Ovary (tissue), 3 donors: Measurements from ENCODE around the gene SPAG8.

Experiments
- POLR2A ChIP-seq: fragments of 450-650 bp; IDR thresholded peaks from one replicate; pipeline ENCODE4 v1.6.1; 2017; ENCODE audit warnings: antibody characterized with exemption, mild to moderate bottlenecking, moderate library complexity
- TF ChIP-seq, protein P1 (sequence below), 3 donors: fragments of 450-650 bp in 2 of 3; fragments of 200-600 bp in 1 of 3; IDR thresholded peaks; one replicate each; pipeline versions ENCODE4 v1.5.1 to v1.8.0; 2016 to 2022; ENCODE audit warnings: antibody characterized with exemption in 3 of 3, mild to moderate bottlenecking in 1 of 3
- donor health status: DM: no; HTN: no; CAD: no.

DNA sequence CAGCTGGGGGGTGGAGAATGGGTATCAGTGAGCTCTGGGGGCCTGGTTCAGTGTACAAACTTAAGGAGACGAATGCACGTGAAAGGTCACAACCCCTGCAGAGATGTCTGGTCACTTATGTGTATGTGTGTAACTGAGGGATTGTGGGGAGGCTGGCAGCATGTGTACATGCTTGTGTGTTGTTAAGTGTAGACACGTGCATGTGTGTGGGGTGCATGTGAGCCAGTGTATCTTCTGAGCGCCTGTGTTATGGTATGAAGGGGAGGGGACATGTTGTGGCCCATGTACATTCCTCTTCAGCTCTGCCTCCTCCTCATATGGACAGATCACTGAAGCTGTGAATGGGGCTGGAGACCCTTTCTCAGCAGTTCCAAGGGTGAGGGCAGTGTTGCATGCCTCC is 19.0 kb upstream of the SPAG8 start:
- TF ChIP-seq, protein P1, sequence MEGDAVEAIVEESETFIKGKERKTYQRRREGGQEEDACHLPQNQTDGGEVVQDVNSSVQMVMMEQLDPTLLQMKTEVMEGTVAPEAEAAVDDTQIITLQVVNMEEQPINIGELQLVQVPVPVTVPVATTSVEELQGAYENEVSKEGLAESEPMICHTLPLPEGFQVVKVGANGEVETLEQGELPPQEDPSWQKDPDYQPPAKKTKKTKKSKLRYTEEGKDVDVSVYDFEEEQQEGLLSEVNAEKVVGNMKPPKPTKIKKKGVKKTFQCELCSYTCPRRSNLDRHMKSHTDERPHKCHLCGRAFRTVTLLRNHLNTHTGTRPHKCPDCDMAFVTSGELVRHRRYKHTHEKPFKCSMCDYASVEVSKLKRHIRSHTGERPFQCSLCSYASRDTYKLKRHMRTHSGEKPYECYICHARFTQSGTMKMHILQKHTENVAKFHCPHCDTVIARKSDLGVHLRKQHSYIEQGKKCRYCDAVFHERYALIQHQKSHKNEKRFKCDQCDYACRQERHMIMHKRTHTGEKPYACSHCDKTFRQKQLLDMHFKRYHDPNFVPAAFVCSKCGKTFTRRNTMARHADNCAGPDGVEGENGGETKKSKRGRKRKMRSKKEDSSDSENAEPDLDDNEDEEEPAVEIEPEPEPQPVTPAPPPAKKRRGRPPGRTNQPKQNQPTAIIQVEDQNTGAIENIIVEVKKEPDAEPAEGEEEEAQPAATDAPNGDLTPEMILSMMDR (IDR thresholded peaks at IDR 0.05): no peak
- no peak for TF ChIP-seq POLR2A
